Raji (cell line): Measurements from ENCODE around the gene LRMDA.

Experiments used
- POLR2A ChIP-seq: IDR thresholded peaks from 2 replicates; pipeline ENCODE4 v1.6.1; 2011; ENCODE audit warnings: low read depth, low read length, control low read depth; ENCODE audit not compliant: insufficient read depth

The LRMDA gene

DNA sequence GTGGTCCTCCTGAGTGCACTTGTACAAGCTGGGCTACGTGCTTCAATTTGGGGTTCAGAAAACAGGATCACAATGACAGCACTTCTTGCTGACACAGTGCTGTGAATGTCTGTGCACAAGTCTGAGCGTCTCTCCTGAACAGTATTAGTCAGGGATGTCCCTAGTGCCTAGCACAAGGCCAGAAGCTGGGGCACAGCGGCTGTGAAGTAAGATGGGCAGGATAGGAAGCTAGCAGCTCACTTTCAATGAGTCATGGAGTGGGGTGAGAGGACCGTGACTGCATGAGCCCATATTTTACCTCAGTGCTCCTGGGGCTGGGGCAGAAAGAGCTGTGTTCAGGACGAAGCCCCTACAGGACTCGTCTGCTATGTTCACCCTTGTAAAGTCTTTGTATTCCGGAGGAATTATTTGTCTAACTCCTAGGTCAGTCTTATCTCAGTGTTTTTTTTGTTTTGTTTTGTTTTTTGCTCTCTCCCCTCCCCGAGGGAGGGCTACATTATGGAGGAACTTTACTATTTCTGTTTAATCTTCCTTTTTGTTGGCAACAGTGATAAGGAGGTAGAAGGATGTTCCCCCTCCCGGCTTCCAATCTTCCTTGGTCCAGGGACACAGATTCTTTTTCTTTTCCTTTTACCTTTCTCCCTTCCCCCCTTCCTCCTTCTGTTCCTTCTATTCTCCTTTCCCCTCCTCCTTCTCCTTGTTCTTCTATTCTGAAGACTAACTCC is 2.8 kb upstream of the LRMDA start:
- TF ChIP-seq POLR2A = no peak

DNA sequence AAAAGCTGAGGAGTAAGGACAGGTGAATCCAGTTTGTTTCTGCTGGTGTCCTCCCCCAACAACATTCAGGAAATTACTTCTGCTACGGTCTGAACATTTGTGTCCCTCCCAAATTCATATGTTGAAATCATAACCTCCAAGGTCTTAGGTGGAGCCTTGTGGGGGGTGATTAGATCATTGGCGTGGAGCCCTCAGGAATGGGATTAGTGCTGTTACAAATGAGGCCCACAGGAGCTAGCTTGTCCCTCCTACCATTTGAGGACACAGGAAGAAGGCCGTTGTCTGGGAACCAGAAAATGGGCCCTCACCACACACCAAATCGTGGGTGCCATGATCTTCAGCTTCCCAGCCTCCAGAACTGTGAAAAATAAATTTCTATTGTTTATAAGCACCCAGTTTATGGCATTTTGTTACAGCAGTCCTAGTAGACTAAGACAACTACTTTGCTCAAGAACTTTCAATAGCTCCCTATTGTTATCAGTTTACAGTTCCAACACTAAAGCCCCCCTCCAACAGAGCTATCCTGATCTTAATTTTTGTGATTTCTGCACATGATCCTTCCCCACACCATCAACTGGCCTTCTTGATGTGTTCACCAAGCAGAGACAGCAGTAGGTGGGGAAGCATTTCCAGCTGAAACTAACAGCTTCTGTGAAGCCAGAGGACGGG is 2.1 kb upstream of the LRMDA start:
- TF ChIP-seq POLR2A = no peak

DNA sequence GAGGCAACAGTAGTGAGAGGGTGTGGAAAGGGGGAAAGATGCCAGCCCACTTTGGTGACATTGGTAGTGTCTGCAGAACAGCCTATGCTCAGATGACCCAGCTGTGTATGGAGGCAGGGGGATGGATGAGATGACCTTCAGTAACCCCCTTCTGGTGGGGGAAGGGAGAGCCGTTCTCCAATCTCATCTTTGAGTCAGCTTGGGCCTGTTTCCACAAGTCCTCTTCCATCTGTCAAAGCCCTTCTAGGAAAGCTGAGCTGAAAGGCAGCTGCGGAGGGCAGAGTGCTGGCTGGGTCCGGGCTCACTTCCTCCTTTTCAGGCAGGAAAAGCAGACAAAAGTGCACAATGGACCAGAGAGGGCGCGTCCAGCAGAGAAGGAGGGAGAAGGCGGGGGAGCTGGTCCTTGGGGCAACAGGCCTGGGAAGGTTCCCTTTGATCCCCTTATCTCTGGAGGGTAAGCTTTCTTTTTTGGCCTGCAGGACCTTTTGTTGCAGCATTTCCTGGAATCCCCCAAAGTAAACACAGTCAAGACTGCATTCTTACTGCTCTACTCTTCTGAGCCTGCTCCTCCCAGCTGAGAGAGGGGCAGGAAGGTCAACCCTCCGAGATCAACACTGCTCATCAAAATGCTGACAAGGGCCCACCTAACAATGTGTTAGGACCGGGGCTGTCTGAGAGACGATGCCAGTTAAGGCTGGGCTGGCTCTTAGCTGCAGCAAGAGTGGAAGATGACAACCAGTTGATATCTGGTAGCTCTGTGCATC is 1.2 kb upstream of the LRMDA start:
- TF ChIP-seq POLR2A = no peak

GRCh38 chr10:75432176-75432575 is 752 bp downstream of the LRMDA start:
- TF ChIP-seq POLR2A = no peak

DNA sequence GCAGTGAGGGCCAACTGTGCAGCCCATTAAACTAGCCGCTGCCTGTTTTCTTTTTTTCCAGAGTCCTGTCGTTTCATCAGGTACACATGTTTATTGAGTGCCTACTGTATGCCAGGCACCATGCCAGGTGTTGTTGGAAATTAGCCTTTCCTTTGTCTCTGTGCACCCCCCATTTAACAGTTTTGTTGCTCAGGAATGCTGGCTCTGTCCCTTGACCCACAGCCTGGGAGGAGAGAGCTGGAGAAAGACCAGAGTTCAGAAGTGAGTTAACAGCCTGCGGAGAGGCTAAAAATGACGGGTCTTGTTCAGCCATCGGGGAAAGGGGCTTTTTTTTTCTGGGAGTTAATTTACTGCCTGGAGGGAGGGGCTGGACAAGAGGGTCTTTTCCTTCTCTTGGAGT is 1.3 kb downstream of the LRMDA start:
- TF ChIP-seq POLR2A = no peak

GRCh38 chr10:75433216-75433615 is 1.8 kb downstream of the LRMDA start:
- TF ChIP-seq POLR2A = no peak

- TF ChIP-seq POLR2A = no peak
These were observed 2.9 kb downstream of the LRMDA start for GRCh38 chr10:75434291-75434690.

GRCh38 chr10:75435291-75435690 is 3.9 kb downstream of the LRMDA start:
- TF ChIP-seq POLR2A = no peak

- TF ChIP-seq POLR2A = no peak
These were observed 5.5 kb downstream of the LRMDA start for GRCh38 chr10:75436896-75437295.

GRCh38 chr10:75437693-75438092 is 6.3 kb downstream of the LRMDA start:
- TF ChIP-seq POLR2A = no peak

GRCh38 chr10:75438275-75438674 is 6.9 kb downstream of the LRMDA start:
- no peak for TF ChIP-seq POLR2A

DNA sequence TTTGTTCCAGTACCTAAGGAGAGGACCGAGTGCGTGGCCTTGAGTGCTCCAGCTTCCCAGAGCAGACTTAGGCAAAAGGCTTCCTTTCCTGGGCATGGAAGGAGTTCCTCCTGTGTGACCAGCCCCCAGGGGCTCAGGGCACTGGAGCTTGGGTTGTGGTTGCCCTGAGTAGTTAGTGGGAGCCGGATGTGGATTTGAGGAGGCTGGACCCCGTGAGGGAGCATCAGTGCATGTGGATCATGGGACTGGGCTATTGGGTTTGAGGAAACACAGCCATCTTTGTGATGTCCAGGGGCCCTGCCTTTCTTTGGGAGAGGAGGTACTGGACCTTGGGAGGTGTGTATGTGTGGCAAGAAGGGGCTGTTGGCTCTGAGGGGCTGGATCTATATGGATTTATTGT is 8.4 kb downstream of the LRMDA start:
- no peak for TF ChIP-seq POLR2A

DNA sequence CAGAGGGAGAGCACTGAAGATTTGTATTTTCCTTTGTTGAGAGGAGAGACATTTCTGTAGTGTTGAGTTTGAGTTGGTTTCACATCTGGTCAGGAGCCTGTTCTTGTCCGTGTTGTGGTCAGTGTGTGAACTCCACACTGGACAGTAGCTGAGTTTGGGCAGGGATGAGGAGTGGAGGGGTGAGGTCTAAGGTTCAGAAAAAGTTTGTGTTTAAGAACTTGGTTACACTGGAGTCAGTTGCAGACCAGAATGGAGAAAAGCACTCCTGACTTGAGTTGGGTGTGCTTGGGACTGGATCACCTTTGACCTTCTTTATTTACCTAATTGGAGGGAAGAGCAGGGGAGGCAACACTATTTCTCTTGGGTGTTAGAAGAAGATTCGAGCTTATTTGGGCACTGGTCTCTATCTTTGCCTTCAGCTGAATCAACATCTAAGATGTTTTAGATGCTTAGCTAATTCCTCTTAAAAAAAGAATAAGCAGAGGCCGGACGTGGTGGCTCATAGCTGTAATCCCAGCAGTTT is 8.9 kb downstream of the LRMDA start:
- TF ChIP-seq POLR2A = no peak

- no peak for TF ChIP-seq POLR2A
These were observed 9.8 kb downstream of the LRMDA start for GRCh38 chr10:75441196-75441595.

- no peak for TF ChIP-seq POLR2A
These were observed 10.3 kb downstream of the LRMDA start for GRCh38 chr10:75441682-75442081.

GRCh38 chr10:75443362-75443761 is 11.9 kb downstream of the LRMDA start:
- TF ChIP-seq POLR2A = no peak
